Activated naive CD4-positive, alpha-beta T cell treated with anti-CD3 and anti-CD28 coated beads, Interleukin-2, amount 50 U/mL, for 16 hours (primary cell): ENCODE results near the gene DLST.
A peak's percentile ranks its signal among the peaks of the same experiment; 100 is the strongest.

Source experiments
- DNase-seq: peaks from one replicate; pipeline ENCODE4 v3.0.0-alpha.2; 2020

The DLST gene

DNA sequence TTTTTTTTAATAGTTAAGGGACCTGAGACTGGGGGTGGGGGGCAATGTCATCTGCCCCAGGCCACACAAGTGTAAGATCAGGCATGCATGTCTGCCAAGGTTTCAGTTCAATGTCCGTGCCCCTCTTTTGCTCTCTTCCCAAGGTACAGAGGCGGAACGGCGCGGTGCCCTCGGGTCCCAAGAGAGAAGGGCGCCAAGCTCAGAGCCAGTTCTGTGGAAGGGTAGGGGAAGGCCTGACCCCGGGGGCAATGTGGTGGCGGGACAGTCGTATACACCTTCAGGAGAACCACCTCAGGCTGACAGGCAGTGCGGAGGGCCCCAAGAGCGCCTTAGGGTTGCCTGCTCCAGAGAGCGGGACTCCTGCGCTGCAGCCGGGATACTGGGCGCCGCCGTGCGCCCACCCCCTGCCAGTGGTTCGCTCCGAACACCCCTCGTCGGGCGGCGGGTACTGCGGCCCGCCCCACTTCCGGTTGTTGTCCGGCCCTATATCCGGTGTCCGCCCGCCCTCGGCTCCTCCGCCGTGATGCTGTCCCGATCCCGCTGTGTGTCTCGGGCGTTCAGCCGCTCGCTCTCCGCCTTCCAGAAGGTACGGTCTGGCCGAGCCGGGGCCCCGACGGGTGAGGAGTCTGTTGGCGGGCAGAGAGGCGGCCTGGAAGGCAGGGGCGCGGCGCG lies at the start of gene DLST:
Gene DLST (plus strand): TSS at position 486 of the 672 bp plus-strand sequence. CDS start 38 bp downstream, at position 524.
- peak; percentile 88 for DNase-seq

DNA sequence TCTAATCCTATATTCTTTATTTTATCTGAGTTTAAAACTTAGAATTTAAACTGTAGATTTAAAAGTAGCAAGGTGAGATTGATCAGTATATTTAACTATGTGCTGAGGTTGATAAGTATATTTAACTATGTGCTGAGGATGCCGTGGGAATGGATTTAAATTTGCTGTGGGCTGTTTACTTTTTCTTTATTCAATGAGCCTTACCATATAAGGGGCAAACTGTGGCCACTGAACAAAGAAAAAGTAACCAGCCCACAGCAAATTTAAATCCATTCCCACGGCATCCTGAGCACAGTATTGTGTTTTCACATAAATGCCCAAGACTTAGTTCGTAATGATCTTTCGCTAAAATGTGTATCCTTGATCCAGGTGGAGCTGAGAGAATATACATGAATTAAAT lies 48.9 kb upstream of the DLST start:
- no peak for DNase-seq

DNA sequence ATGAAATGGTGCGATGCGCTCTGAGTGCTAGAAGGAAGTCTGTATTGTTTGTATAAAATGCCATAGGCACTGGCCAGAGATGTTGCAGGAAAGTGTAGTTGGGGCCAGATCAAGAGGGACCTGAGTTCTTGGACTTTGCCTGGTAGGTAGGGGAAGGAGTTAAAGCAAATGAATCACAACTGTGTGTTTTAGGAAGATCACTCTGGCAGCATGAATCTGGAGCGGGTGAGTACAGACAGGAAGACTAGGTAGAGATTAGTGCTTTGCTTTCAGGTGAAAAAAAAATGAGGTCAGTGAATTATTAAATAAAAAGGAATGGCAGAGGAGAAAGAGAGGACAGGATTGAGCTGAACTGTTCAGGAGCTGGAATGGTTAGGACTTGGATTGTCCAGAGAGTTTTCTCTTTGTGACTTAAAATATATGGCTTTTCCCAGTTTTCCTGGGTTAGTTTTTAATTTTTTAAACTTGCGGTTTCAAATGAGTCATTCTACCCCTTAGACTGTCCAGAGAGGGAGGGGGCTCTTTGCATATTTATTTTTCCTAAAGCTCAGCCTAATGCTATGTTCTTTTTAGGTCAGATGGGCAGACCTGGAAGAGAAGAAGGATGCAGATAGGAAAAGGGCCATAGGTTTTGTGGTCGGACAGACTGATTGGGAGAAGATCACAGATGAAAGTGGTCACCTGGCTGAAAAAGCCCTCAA lies 46.9 kb upstream of the DLST start:
- DNase-seq: no peak

DNA sequence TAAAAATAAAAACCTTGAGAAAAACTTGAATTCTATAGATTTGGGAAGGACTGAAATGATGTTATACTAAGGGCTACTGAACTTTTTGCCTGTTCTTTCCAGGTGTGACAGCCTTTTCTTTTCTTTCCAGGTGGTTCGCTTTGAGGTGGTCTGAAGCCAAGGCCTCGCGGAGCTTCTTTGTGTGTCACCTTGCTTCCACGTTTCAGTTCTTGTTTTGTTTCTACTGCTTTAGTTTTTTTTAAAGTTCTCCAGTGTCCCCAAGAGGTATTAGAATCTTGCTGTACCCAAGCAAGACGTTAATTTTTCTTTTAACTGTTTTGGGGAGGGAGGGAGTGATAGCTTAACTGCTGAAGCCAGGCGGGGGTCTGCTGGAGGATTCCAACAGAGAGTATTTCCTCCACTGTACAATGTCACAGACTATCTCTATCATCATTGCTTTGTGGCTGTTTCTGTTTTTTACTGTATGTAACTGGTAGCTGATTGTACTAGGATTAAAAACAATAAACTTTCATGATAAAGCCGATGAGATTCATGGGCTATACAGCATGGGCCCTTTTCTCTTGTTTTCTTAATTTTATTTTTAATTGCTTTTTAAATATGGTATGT lies 46.0 kb upstream of the DLST start:
- DNase-seq: peak; percentile 14

DNA sequence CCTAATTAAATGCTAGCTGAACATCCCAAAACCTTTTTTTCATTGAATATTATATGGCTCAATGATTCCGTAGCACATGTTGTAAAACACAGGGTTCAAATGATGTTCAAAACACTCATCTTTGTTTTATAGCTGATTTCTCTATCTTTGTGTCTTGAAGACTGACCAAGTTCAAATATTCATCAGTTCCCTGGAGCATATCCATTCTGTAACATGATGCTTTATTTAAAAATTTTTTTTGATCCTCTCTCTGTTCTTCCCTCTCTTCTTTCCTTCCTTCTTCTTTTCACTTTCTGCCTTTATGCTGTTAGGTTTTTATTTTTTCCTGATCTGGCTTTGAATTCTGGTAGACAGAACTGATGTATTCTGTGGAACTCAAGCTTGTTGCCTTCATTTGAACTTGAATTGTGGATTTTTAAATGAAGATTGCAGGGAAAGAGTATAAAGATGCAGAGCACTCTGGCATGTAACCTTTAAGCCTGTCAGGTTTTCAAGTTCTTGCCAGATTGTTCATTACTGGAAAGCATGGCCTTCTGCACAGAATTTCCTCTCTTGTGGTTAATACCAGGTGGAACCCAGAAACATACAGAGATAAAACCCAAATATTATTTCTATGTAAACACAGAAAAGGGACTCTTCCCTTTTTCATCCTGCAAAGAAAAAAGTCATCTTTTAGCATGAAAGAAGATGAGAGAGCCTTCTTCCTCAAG lies 45.3 kb upstream of the DLST start:
- DNase-seq: no peak

DNA sequence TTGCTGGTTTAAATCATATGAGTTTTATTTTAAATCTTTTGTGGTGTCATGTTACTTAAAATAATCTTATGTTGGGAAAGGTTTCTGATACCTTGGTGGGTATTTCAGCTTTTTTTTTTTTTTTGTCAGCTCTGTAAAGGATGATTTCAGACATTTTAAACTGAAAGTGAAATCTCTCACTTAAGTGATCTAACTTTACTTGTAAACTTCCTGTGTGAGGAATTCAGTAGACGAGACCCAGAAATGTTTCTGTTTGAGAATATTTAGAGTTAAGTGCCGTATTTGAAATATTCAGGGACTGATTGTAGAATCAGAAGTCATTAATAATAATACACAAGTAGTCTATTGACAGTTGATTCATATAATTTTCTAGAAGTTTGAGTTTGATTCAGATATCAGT lies 43.5 kb upstream of the DLST start:
- DNase-seq: no peak

DNA sequence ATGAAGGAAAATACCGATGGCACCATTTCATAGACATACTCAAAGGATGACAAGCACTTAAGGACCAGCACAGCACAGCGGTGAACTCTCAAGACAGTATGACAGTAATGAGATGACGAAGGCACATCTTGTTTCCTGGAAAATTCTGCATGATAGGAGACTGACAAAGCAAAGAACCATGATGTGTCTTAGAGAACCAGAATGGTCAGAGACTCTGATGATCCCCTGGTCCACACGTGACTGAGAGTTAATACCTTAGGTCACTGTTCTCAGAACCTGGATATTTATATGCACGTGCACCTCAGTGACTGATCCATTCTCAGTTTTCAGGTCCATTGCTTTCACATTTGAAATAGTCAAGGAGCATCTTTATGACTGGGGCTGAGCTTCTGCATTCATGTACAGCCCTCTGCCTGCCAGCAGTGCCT lies 41.1 kb upstream of the DLST start:
- no peak for DNase-seq

DNA sequence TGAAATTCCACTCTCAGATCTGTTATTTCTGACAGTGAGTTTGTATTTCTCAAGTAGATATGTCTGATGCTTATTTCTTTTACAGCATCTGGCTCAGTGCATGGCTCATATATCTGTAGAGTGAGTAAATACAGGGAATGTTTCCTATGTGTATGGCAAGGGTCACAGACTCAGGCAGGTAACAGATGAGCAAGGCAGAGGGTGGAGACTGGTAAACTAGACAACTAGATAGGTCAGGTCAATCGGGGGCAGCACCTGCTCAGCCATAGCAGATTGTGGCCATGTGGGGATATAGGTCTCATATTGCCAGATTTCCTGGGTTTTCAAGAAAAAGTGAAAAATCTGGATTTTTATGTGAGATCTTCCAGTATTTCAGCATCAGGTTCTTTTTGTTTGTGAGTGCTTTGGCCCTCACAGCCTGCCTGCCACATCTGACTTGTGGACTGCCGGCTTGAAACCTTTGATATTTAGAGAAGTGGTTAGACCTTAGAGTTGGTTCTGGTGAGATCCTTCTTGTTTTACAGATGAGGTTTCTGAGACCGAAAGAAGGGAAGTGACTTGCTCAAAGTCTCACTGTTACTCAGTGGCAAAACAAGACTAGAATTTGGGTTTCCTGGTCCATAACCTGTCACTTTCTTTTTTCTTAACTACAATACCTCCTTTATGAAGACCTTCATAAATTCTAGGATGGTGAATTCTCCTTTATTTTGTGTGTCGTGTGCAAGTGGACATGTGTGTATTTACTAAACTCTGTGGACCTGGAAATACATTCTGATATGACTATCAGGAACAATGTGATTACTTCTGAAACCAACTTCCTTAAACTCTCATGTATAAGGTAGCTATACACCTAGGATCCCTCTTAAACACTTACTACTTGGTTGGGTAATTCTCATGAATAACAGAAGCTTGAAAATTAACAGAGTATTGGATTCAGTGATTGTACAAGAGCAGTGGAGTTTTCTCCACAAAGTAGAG lies 40.2 kb upstream of the DLST start:
- DNase-seq: no peak

DNA sequence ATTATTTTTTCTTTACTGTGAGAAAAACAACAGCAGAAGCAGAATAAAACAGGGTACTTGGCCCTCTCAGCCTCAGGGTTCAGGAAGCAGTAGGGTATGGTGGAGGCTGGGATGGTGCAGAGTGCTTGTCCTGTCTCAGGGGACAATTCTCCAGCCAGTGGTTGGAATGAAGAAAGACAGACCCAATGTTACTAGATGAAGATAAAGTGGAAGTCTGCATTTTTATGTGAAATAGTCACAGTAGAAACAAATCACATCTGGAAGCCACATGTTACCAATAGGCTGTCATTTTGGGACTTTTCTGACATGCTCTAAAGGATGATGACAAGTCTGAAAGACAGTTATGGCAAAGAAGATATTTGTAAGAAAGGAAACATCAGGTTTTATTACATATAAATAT lies 38.1 kb upstream of the DLST start:
- DNase-seq: no peak

DNA sequence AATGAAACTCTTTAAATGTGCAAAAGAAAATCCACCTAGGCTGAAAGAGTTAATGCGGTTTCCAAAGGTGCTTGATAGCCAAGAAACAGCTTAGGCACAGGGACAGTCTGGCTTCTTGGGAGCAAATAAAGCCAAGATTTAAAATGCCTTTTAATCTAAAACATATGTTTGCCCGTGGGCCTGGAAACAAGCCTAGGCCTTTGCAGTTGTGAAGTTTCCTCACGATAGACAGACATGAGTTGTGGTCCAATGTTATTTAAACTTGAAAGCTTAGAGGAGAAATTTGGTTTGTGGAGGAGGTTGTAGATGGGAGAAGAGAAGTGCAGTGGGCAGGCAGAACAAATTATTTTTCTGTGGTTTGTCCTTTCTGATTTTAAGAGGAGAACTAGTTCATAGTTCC lies 35.5 kb upstream of the DLST start:
- DNase-seq: no peak

DNA sequence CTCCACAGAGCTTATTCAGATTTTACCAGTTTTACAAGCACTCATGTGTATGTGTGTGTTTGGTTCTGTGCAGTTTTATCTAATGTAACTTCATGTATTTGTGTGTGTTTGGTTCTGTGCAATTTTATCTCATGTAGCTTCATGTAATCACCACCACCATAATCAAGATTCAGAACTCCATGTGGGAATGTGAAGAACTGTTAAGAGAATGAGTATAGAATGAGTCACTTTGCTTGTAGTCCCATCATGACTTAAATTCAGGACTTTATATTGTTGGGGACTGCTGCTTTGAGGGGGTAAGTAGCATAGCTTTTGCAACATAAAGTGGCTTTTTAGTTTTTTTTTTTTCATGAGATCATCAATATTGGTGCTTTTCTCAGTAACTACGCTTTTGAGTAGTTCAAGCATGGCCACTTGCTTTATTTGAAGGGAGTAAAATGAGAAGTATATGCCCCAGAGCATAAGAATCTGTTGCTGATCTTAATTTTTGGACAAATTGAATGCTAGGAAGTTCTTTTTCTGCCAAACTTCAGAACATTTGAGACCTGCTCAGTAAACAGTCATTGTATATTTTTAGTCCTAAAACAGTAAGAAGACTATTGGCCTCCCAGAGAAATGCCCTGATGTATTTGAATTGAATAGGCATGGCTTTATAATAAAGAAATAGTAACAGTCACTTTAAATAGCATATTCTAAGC lies 34.6 kb upstream of the DLST start:
- DNase-seq: no peak

DNA sequence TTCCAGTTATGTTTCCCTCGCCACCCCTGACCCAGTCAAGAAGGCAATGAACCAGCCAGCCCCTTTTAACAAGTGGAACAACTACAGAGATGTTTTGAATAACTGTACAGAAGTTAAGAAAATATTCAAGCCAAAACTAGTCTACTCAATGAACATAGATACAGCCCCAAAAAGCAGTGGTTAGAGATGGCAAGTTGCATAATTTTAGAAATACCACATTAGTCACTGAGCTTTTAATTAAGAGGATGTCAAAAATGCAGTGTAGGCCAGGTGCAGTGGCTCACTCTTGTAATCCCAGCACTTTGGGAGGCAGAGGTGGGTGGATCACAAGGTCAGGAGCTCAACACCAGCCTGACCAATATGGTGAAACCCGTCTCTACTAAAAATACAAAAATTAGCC lies 32.9 kb upstream of the DLST start:
- DNase-seq: no peak

DNA sequence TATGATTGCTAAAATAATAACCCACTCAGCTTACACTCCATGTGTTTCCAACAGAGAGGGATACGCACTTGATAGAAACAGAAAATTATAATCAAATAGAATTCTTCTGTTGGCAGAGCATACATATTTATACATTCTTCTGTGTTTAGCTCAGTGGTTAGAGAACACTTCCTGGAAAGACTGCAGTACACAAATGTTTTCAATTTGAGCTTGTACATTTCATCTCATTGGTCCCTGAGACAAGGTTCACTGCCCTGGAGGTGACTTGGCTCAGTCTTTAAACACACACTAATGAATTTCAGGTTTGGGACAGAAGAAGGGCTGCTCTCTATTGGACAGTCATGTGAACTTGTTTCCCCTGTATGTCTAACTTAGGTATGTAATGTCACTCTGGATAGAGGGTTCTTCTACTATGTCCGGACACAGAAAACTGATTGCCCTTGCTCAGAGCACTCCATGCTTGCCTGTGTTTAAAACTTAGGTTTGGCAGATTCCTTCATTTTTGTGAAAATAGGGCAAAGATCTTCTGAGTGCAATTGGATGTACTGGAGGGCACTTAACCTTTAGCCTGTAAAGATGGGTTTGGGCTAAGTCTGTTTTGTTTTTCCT lies 28.7 kb upstream of the DLST start:
- DNase-seq: no peak

DNA sequence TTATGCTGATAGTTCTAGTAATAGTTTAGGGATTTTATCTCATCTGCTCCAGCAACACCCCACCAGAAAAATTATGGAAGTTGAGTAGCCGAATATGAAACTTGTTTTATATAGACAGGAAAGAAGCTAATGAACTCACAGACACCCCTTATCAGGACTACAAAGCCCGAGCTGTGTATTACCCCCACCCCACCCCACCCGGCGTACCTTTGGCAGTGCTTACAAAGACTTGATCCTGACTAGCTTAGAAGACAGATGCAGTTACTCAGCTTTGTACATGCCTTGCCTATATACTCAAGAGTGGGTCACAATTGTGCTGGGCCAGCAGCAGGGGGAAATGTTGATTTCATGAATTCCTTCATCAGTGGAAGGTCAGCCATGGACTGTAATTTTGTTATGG lies 28.1 kb upstream of the DLST start:
- DNase-seq: no peak

DNA sequence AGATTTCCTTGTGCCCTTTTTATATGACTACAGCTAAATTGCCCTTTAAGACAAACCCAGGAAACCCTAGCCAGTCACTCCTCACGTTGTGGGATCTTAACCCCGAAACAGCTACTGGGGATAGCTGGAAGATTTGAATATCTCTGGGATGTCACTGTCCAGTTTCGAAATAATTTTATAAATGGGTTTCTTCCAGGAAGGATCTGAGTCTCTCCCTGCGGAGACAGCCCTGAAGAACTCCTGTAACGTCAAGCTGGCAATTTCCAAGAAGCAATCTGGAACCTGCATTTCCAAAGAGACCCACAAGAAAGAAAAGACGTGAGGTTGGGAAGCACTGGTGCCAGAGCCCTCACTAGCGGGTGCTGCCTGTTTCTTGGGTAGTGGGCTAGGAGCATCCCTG lies 26.7 kb upstream of the DLST start:
- no peak for DNase-seq

DNA sequence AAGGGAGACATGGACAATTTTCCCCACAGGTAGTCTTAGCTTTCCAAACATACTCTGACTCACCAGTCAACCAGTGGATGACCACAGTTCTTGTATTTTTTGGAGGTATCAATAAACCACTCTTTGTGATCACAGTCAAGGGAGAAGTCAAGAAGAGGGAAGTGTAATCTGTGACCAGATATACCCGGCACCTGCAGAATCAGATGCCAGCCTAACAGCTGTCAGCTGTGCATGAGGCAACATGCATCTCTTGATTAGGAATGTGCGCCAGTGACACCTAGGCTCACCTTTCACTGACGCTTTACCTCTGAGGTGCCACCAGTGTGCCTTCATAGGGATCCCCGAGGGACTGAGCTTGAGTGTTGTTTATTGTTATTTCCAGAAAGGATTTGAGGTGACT lies 25.8 kb upstream of the DLST start:
- no peak for DNase-seq

DNA sequence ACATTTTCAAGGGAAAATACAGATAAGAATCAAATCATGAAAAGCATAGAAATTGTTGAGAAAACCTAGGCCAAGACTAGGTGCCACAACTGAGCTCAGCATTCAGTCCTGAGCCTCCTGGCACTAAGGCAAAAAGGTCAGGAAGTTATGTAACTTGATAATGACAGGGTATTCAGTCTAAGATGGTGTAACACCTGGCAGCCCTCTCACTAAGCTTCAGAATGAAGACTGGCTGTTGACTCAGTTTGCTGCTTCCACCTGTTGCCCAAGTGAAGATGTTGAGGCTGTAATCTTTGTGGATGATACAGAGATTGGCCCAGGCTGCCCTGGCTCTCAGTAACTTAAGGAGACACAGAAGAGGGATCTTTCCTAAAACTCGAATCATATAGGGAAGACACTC lies 25.4 kb upstream of the DLST start:
- DNase-seq: no peak

DNA sequence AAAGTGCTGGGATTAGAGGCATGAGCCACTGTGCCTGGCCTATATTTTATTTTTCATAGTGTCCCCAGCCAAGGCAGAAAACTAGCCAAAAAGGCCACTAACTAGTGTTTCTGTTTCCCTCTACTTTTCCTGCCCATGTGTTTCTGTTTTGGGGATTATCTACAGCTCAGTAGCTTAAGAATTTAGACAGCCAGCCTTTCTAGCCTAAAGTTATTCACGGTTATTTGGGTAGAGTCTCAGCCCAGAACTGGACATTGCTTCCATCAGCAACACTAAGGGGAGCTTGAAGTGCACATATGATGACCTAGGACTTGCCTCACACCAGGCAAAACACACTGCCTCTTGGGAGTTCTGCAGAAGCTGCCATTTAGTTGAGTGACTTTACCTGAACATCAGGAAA lies 23.7 kb upstream of the DLST start:
- DNase-seq: no peak

DNA sequence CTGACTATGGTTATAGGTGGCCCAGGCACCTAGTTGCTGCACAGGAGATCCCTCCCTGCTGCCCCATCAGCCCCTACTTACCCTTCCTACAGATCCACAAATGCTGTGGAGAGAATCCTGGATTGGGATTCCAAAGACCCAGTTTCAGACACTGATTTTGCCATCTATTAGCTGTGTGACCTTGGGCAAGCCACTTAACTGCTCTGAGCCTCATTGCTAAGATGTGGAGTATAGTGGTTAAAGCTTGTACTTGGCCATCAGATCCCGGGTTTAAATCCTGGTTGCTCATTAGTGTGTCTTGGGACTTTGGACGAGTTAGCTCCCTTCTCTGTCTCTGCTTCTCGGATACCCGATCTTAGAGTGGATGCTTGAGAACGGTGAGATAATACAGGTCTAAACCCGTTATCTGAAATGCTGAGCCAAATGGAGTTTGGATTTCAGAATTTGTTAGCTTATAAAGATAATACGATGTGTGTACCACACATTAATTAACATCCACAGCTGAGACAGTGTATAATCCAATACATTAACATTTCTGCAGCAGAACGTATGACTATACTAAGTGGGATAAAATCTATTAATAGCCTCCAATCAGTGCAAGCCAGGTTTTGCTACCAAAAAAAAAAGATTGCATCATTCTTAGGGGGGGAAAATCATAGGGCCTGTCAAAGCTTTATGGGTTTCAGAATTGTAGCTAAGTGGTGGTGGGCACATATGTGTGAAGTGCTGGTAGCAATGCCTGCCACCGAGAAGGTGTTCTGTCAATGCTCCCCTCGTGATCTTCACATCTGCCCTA lies 21.8 kb upstream of the DLST start:
- DNase-seq: no peak

DNA sequence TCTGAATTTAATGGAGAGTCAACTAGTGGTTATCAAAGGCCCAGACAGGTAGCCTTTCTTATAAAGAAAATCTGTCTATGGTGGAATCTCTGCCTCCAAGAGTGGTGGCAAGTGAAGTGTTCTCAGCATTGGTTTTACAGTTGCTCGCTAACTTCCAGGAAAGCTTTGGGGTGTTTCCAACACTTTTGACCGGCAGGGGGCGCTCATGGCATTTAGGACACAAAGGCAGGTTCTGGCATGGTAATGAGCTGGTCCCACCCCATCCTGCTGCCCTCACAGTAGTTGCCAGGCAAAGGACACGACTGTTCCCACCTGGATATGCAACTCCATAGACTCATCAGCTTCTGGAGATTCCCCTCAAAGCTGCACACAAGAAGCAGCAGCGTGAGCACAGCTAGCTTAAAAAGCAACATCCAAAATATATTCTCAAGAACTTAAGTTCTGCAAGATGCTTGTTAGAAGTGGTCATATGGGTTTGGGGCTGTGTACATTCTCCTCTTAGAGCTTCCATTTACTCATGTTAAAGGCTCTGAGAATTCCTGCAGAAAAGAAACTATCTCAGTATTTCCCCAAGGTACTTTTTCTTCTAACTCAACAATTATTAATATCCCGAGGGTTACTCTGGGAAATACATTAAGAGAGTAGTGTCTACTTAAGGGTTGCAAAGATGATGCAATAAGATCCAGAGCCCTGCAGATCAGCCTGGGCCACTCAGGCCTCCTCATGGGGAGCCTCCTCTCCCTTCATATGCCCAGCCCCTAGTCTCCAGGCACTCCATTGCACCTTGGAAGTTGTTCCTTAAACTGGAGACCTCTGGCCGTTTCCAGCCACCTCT lies 20.6 kb upstream of the DLST start:
- DNase-seq: peak; percentile 90
